NCI-H2107 treated with DMSO at 0.1 percent for 48 hours (cell line): ENCODE measurements around the gene FAM171A1.

Source experiments
- DNase-seq: peaks from one replicate; lab custom pipeline; 2025; ENCODE audit not compliant: unreplicated experiment; lab: John Stamatoyannopoulos, UW

The FAM171A1 gene

DNA sequence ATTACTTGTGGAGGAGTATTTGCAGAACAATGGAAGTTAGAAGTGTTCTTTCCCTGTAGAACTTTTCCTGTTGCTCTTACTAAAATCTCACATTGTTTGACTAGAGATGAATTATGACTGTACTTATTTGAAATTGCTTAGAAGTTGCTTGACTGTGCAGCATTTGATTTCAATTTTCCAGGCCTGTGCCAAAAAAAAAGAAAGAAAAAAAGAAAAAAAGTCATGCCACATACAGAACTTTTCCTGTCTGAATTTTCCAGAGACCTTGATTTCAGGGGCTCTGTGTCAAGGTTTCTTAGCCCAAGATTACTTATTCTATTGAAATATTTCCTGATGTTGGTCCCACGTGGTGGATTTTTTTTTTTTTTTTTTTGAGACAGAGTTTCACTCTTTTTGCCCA is 3.5 kb upstream of the FAM171A1 start:
- DNase-seq = no peak

DNA sequence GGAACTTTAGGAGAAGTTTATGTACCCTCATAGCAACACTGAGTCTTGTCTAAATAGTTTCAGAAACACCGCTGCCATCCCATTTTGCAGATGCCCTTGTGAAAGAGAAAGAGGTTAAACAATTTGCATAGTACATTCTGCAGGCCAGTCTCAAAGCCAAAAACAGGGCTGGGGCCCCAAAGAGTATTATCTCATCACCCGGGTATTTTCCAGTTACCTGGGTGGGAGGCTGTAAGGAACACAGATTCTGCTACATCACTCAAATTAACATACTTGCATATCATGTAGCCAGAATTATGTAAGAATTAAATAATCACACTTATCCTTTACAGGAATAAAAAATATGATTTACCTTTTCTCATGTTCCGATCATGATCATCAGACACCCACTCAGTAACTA is 3.1 kb upstream of the FAM171A1 start:
- DNase-seq = no peak

- DNase-seq = no peak
These were observed 2.1 kb upstream of the FAM171A1 start for GRCh38 chr10:15373199-15373598.

- no peak for DNase-seq
These were observed 755 bp downstream of the FAM171A1 start for GRCh38 chr10:15370212-15370855.

- DNase-seq = no peak
These were observed 1.6 kb downstream of the FAM171A1 start for GRCh38 chr10:15369256-15370211.

GRCh38 chr10:15368101-15368855 is 2.8 kb downstream of the FAM171A1 start:
- no peak for DNase-seq

GRCh38 chr10:15367296-15368085 is 3.6 kb downstream of the FAM171A1 start:
- DNase-seq = no peak

GRCh38 chr10:15365692-15366091 is 5.4 kb downstream of the FAM171A1 start:
- no peak for DNase-seq

DNA sequence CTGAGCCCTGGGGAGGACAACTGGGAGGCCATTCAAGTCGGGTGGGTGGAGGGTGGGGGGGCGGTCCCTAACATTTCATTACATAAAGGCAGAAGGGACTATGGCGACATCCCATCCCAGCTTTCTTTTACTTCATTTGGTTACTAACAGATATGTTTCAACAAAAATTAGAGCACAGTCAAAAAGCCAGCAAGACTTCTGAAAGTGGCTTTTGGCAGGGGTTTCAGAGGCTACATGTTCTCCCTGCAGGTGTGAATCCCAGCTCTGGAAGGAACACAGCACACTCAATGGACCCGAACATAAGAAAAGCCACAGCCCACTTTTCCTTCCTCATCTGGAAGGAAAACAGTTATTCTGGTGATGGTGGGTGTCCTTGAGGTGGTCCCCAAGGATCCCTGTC is 7.1 kb downstream of the FAM171A1 start:
- DNase-seq = no peak

GRCh38 chr10:15363031-15363430 is 8.1 kb downstream of the FAM171A1 start:
- DNase-seq = no peak

DNA sequence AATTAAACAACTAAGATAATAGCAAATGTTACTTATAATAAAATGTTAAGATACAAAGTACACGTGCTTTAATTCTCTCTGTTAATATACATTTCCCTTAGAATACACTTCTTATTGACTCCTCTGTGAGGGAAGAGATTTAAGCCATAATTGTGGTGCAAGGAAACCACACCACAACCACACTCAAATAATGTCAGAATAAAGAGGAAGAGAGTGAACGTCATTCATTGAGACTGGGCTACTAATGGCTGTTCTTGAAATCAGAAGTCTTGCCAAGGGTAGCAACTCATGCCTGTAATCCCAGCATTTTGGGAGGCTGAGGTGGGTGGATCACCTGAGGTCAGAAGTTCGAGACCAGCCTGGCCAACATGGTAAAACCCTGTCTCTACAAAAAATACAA is 10.0 kb downstream of the FAM171A1 start:
- DNase-seq = no peak

GRCh38 chr10:15360566-15360965 is 10.5 kb downstream of the FAM171A1 start:
- no peak for DNase-seq

DNA sequence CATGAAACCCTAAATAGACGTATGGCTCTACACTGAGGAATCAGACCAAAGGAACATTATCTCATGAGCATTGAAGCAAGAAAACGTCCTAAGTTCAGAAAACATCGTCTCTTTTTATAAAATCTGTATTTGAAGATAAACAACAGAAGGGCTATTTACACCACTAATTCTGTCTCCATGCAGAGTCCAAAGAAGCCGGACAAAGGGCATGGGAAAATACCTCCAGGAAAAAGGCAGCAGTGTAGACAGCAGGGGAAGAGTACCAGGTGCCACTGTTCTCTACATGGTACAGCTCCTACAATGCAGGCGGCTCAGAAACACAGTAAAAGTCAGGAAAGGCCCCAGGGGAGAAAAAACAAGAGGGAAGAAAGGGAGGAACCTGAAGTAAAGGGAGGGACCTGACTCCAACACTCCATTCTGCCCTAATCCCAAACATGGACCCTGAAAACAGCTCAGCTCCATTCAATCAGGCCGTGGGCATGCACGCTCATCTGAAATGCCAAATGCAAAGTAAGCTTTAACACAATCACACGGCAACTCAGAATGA is 17.5 kb downstream of the FAM171A1 start:
- no peak for DNase-seq

DNA sequence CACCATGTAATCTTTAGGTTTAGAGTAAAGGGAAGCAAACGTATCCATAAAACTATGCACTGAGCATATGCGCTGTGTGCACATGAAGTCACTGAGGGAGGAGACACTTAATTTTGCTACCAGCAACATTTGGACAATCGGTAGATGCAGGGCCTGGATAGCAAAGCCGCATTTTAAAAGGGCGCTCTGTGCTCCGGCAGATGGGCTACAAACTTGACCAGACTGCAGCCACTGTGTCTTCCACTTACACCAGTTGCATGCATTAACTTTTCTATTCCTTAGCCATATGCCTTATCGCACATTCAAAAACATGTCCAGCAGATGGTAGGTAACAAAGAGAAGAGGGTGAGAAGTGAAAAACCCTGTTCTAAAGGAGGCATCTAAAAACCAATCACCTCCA is 18.3 kb downstream of the FAM171A1 start:
- no peak for DNase-seq

- DNase-seq = no peak
These were observed 18.9 kb downstream of the FAM171A1 start for GRCh38 chr10:15352201-15352600.

DNA sequence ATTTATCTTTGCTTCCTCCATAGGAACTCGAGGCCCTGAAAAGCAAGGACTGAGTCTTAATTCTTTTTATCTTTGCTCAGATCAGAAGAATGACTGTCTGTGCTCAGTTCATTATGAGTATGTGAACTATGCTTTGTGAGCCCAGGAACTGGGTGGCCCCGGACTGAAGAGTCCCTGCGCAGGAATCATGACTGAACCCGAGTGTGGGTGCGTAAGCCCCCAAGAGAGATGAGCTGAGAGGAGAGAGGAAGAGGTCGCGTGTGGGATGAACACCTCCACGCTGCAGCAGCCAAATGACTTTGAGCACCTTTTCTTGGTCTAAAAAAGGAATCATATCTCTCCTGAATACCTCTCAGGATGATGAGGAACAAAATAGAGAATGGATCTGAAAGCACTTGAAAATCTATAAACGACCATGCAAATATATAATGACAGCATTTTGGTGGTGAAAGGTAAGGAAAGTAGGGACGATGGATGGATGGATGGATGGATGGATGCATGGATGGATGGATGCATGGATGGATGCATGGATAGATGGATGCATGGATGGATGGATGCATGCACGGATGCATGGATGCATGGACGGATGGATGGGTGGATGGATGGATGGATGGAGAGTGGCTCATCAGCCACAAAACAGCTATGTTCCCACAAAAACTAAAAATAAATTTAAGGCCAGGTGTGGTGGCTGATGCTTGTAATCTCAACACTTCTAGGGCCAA is 19.8 kb downstream of the FAM171A1 start:
- no peak for DNase-seq

- DNase-seq = no peak
These were observed 22.0 kb downstream of the FAM171A1 start for GRCh38 chr10:15349112-15349511.

GRCh38 chr10:15348579-15348978 is 22.5 kb downstream of the FAM171A1 start:
- DNase-seq = no peak

GRCh38 chr10:15347150-15347549 is 23.9 kb downstream of the FAM171A1 start:
- DNase-seq = no peak
